ENCODE data around the gene RBPJL. TPM values are rescaled to one million over a fixed set of nuclear protein-coding genes. Genes with fewer than 3 reads are reported as not detected.

Gene RBPJL
- total and polyA plus RNA-seq, 2 of the 8 experiments (the other 6 are each of a cell fraction or from before 2014, with no cell fraction given): 0.67 to 1.3 TPM

GRCh38 chr20:45341939-45342854 lies 35.6 kb downstream of the RBPJL start (continued):
- TF ChIP-seq POU5F1 (IDR thresholded peaks at IDR 0.05; ENCODE audit: low read depth, low read length) (no peak), POLR2A (IDR thresholded peaks at IDR 0.05; ENCODE audit: control extremely low read depth in 1 of 2, low read depth in 2 of 2, low read length in 2 of 2) (peak in 1 of 2 experiments; percentile 55; a peak in 2 of 3 replicates), EGR1 (IDR thresholded peaks at IDR 0.05; ENCODE audit: borderline replicate concordance, low read depth, low read length) (no peak), TCF12 (IDR thresholded peaks at IDR 0.05; ENCODE audit: low read depth, low read length) (no peak), BCL11A (IDR thresholded peaks at IDR 0.05; ENCODE audit: low read depth in 2 of 2, low read length in 2 of 2) (no peak), SAP30 (IDR thresholded peaks at IDR 0.05; ENCODE audit: insufficient read depth, insufficient replicate concordance, low read length) (peak; percentile 52), SP2 (IDR thresholded peaks at IDR 0.05; ENCODE audit: low read length) (no peak), FOSL1 (IDR thresholded peaks at IDR 0.05; ENCODE audit: insufficient read depth, low read depth, low read length) (no peak), GABPA (IDR thresholded peaks at IDR 0.05; ENCODE audit: borderline replicate concordance, insufficient read depth, low read length) (no peak), CREB1 (IDR thresholded peaks at IDR 0.05) (peak; percentile 34; the same call in 1 of the 2 replicates), KDM4A (IDR thresholded peaks at IDR 0.05; ENCODE audit: low read depth, low read length, severe bottlenecking) (no peak), MAX (IDR thresholded peaks at IDR 0.05) (peak; percentile 37), EP300 (IDR thresholded peaks at IDR 0.05; ENCODE audit: borderline replicate concordance in 1 of 2, low read depth in 2 of 2, low read length in 2 of 2) (no peak), SRF (IDR thresholded peaks at IDR 0.05; ENCODE audit: low read depth, low read length) (no peak), RXRA (IDR thresholded peaks at IDR 0.05; ENCODE audit: insufficient read depth, low read depth, low read length) (no peak), MAFK (IDR thresholded peaks at IDR 0.05; ENCODE audit: low read depth, low read length) (no peak), SP1 (IDR thresholded peaks at IDR 0.05; ENCODE audit: low read depth, low read length) (peak; percentile 80; the same call in 1 of the 2 replicates), BRCA1 (IDR thresholded peaks at IDR 0.05; ENCODE audit: low read depth, low read length) (no peak)
- TF ChIP-seq, protein P1, sequence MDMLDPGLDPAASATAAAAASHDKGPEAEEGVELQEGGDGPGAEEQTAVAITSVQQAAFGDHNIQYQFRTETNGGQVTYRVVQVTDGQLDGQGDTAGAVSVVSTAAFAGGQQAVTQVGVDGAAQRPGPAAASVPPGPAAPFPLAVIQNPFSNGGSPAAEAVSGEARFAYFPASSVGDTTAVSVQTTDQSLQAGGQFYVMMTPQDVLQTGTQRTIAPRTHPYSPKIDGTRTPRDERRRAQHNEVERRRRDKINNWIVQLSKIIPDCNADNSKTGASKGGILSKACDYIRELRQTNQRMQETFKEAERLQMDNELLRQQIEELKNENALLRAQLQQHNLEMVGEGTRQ (IDR thresholded peaks at IDR 0.05; ENCODE audit: low read length): peak; percentile 55
- TF ChIP-seq, protein P2, sequence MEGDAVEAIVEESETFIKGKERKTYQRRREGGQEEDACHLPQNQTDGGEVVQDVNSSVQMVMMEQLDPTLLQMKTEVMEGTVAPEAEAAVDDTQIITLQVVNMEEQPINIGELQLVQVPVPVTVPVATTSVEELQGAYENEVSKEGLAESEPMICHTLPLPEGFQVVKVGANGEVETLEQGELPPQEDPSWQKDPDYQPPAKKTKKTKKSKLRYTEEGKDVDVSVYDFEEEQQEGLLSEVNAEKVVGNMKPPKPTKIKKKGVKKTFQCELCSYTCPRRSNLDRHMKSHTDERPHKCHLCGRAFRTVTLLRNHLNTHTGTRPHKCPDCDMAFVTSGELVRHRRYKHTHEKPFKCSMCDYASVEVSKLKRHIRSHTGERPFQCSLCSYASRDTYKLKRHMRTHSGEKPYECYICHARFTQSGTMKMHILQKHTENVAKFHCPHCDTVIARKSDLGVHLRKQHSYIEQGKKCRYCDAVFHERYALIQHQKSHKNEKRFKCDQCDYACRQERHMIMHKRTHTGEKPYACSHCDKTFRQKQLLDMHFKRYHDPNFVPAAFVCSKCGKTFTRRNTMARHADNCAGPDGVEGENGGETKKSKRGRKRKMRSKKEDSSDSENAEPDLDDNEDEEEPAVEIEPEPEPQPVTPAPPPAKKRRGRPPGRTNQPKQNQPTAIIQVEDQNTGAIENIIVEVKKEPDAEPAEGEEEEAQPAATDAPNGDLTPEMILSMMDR (IDR thresholded peaks at IDR 0.05; ENCODE audit: control extremely low read depth in 1 of 3, insufficient read depth in 1 of 3, low read depth in 1 of 3, low read length in 3 of 3): no peak
